GM19025 (cell line): Measurements from ENCODE around the gene NHLRC1.

Experiments
- ATAC-seq: cut with Tn5 transposase; IDR thresholded peaks from one replicate; pipeline ENCODE4 v1.9.1; 2021; ENCODE audit warnings: mild to moderate bottlenecking, low read depth, moderate library complexity; ENCODE audit not compliant: unreplicated experiment

NHLRC1 gene

DNA sequence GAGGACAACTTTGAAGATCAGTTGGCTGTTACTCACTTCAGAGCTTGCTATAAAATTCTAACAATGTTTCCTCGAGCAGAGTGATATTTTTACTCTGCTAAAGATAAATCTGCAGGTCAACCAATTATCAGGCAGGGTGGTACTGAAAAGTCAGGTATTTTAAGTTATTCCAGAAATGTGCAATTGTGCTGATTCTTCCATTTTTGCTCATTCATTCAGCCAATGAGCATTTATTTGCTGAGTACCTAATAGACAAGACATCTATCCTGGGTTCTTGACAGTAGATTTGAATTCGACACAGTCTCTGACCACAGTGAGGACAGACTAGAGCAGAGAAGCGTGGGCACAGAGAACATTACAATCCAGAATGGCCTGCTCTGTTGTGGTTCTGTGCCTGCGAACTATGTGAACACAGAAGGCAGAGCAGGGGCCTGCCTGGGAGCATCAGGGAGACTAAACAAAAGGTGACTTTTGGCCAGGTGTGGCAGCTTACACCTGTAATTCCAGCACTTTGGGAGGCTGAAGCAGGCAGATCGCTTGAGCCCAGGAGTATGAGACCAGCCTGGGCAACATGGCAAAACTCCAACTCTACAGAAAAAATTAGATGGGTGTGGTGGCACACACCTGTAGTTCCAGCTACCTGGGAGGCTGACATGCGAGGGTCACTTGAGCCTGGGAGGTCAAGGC lies 17.6 kb upstream of the NHLRC1 start:
- no peak for ATAC-seq

- no peak for ATAC-seq
Observed at GRCh38 chr6:18138906-18139305, 16.4 kb upstream of the NHLRC1 start.

GRCh38 chr6:18136260-18136659 lies 13.8 kb upstream of the NHLRC1 start:
- ATAC-seq = no peak

DNA sequence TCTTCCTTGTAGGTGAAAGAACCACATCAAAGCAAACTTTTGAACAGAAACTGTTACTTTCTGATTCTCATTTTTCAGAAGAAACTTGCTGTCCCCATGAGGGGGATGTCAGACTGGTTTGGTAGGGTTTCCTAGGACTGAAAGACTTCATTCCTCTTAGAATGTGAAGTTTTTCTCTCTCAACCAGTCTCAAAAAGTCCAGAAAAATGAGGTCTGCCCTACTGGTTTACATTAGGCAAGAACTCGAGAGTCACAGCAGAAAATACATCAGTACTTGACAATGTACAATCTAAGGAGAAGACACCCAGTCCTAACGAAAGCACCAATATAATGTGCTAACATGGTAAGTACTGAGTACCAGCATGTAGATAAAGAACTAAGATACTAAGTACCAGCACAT lies 12.7 kb upstream of the NHLRC1 start:
- no peak for ATAC-seq

DNA sequence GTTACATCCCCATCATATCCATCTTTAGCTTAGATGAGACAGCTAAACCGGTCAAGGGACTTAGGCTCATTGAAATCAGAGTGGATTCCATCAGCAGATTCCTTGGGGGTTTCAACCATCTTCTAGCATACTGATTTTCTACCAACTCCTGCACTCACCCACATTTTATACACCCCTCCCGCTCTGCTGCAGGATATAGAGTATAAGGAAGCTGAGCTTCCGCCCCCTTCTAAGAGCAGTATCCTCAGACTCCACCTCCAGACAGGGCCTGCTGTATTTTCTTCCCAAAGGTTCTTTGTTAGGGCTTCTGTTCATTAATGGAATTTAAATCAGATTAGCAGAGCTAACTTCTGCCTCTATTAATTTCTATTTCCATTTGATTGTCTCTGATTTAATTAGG lies 9.9 kb upstream of the NHLRC1 start:
- no peak for ATAC-seq

DNA sequence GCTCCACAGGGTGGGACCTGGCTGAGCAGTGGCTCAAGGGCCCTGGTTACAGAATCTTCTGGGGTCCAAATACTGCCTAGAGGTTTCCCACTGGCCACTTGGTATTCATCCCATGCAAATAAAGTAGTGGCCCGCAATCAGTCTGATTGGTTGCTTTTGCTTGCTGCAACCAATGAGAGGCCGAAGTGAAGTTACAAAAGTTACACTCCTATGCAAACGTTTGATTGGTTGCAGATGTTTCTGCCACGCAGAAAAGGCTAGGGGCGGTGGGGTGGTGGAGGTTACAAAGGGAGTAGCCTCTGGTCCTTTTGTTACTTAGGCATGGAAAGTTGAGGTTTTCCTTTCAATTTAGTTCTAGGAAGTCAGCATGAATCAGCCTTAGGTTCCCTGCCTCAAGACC lies 3.6 kb upstream of the NHLRC1 start:
- ATAC-seq = no peak

- ATAC-seq = no peak
Observed at GRCh38 chr6:18121580-18122127, 823 bp downstream of the NHLRC1 start.

DNA sequence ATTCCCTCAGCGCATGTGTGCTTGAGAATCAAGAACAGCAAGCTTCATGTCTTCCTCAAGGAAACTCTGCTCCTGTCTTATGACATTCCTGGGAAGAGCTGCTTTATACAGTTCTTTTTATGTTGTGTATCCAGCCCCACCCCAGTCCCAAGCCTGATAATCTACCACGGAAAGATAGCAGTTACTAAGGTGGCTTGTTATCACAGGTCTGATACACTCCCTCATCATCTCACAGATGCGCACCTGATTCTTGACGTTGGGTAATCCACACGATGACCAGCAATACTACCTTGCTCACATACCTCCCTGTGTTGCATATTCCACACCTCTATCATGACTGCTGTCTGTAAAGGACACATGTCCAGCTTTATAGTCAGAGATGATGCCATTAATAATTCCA lies 3.2 kb downstream of the NHLRC1 start:
- ATAC-seq = no peak

GRCh38 chr6:18118330-18118729 lies 4.1 kb downstream of the NHLRC1 start:
- ATAC-seq = no peak

DNA sequence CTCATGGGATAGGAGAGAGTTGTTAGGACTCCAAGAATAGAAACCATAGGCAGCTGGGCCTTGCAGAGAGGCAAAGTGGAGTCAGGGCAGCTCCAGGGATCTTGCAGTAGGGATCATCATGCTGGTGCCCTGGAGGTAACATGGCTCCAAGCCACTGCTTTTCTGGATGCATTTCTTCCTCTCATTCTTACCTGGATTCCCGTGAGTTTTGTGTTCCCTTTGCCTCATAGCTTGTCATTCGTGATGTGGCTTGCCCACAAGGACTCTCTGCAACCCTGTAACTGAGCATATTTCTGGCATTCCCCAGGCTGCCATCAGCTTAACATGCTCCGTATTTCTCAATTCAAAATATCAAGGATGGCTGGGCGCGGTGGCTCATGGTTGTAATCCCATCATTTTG lies 5.3 kb downstream of the NHLRC1 start:
- no peak for ATAC-seq

- no peak for ATAC-seq
Observed at GRCh38 chr6:18115356-18115755, 7.1 kb downstream of the NHLRC1 start.

DNA sequence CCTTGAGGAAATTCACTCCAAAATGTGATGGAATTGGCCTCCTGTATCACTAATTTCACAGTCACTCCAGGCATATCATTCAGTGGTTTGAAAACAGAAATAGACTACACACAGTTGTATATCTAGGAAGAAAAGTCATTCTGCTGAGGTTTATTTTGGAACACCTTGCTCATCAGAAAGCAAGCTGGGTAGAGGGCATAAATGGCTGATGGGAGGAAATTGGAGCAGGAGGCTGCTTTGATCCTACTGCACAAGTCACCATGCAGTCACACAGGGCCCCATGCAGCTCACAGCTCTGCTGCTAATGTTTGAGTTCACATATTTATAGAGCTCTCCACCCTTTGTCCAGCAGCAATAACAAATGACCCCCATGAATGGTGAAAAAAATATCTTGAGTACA lies 12.3 kb downstream of the NHLRC1 start:
- ATAC-seq = no peak

GRCh38 chr6:18107061-18107460 lies 15.4 kb downstream of the NHLRC1 start:
- no peak for ATAC-seq

GRCh38 chr6:18102783-18103509 lies 19.5 kb downstream of the NHLRC1 start:
- no peak for ATAC-seq

- no peak for ATAC-seq
Observed at GRCh38 chr6:18101873-18102272, 20.6 kb downstream of the NHLRC1 start.

- no peak for ATAC-seq
Observed at GRCh38 chr6:18101271-18101670, 21.2 kb downstream of the NHLRC1 start.

DNA sequence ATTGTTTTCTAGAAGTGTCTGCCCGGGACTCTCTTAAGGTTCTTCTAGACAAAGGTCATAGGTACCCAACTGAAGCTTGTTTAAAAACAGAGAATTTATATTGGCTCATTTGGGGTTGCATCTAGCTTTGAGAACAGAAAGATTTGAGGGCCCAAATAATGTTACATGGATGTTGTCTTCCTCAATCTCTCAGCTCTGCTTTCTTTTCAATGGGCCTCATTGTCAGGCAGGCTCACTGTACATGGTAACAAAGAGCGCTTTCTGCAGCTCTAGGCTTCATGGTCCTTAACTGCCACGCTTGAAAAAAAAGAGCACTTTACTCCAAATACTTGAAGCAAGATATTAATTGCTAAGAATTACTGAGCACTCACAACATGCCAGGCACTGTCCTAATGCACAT lies 22.2 kb downstream of the NHLRC1 start:
- no peak for ATAC-seq

DNA sequence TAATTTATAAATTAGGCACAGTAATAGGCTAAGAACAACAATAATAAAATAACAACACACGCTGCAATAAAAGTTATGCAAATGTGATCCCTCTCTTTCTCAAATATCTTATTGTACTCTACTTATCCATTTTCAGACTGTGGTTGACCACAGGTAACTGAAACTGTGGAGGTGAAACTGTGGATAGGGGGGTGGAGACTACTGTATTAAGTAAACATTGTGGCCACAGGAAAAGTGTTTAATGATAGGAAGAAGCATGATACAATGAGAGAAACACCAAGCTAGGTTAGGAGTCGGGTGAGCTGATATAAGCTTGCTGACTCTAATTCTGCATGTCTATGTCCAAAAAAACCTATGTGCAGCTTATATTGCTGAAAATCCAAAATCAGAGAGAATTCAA lies 23.0 kb downstream of the NHLRC1 start:
- ATAC-seq = no peak

- ATAC-seq = no peak
Observed at GRCh38 chr6:18096423-18096822, 26.1 kb downstream of the NHLRC1 start.

- no peak for ATAC-seq
Observed at GRCh38 chr6:18091382-18091781, 31.1 kb downstream of the NHLRC1 start.

- ATAC-seq = no peak
Observed at GRCh38 chr6:18090349-18090786, 32.1 kb downstream of the NHLRC1 start.
